GM12891 (cell line): ENCODE data around the gene PPP3R1.

Source experiments
- DNase-seq: peaks from one replicate; pipeline ENCODE4 v3.0.0; 2011; ENCODE audit warnings: low spot score; ENCODE audit not compliant: insufficient read length
- FAIRE-seq: peaks from 2 replicates; lab custom pipeline; 2011; peaks lifted over from hg19 to GRCh38; lab: Jason Lieb, UNC
- PAX5 ChIP-seq: IDR thresholded peaks from 2 replicates; pipeline ENCODE4 v1.6.1; 2011; ENCODE audit warnings: low read length, moderate library complexity, mild to moderate bottlenecking; ENCODE audit not compliant: insufficient read depth, severe bottlenecking
- POLR2A ChIP-seq: IDR thresholded peaks from 2 replicates; pipeline ENCODE4 v1.6.1; 2011; ENCODE audit warnings: low read depth, low read length, control low read depth
- POLR2AphosphoS5 ChIP-seq: IDR thresholded peaks from 2 replicates; pipeline ENCODE4 v1.6.1; 2011; ENCODE audit warnings: low read depth, low read length, control low read depth
- POU2F2 ChIP-seq: IDR thresholded peaks from 2 replicates; pipeline ENCODE4 v1.6.1; 2011; ENCODE audit warnings: low read depth, mild to moderate bottlenecking, control low read depth, low read length, moderate library complexity
- SPI1 ChIP-seq: IDR thresholded peaks from 2 replicates; pipeline ENCODE4 v1.6.1; 2011; ENCODE audit warnings: low read depth, low read length, control low read depth
- TAF1 ChIP-seq: IDR thresholded peaks from 2 replicates; pipeline ENCODE4 v1.6.1; 2011; ENCODE audit warnings: low read depth, low read length, control low read depth

Gene PPP3R1

GRCh38 chr2:68287580-68288441, 35.5 kb upstream of the PPP3R1 start:
- DNase-seq (no peak), FAIRE-seq (peak; percentile 48)
- TF ChIP-seq PAX5 (no peak), POLR2AphosphoS5 (no peak), TAF1 (no peak), POU2F2 (no peak), POLR2A (no peak), SPI1 (no peak)

GRCh38 chr2:68284896-68285295, 32.6 kb upstream of the PPP3R1 start:
- FAIRE-seq (no peak), DNase-seq (no peak)
- no peak for TF ChIP-seq POLR2AphosphoS5
- TF ChIP-seq POU2F2: no peak
- no peak for TF ChIP-seq SPI1
- no peak for TF ChIP-seq POLR2A
- TF ChIP-seq TAF1: no peak
- no peak for TF ChIP-seq PAX5

- FAIRE-seq: no peak
- DNase-seq: no peak
- TF ChIP-seq POLR2A (no peak), POLR2AphosphoS5 (no peak), POU2F2 (no peak), PAX5 (no peak)
Measured at GRCh38 chr2:68283419-68283812, 31.1 kb upstream of the PPP3R1 start.

GRCh38 chr2:68282811-68283418, 30.6 kb upstream of the PPP3R1 start:
- DNase-seq (peak; percentile 41), FAIRE-seq (no peak)
- TF ChIP-seq PAX5: no peak
- no peak for TF ChIP-seq POU2F2
- TF ChIP-seq TAF1: no peak
- no peak for TF ChIP-seq POLR2A
- TF ChIP-seq POLR2AphosphoS5: no peak
- TF ChIP-seq SPI1: no peak

- FAIRE-seq (no peak), DNase-seq (no peak)
- TF ChIP-seq POU2F2 (no peak), POLR2AphosphoS5 (no peak), PAX5 (no peak), SPI1 (no peak), POLR2A (no peak), TAF1 (no peak)
Measured at GRCh38 chr2:68280796-68281195, 28.5 kb upstream of the PPP3R1 start.

- TF ChIP-seq POLR2AphosphoS5: no peak
- FAIRE-seq (peak; percentile 50), DNase-seq (no peak)
Measured at GRCh38 chr2:68280348-68280747, 28.0 kb upstream of the PPP3R1 start.

- DNase-seq (no peak), FAIRE-seq (no peak)
- TF ChIP-seq POU2F2 (no peak), TAF1 (no peak), SPI1 (no peak), POLR2A (no peak), PAX5 (no peak), POLR2AphosphoS5 (no peak)
Measured at GRCh38 chr2:68279691-68280090, 27.4 kb upstream of the PPP3R1 start.

GRCh38 chr2:68278169-68278568, 25.8 kb upstream of the PPP3R1 start:
- FAIRE-seq: no peak
- TF ChIP-seq POU2F2: no peak
- TF ChIP-seq PAX5: no peak
- no peak for TF ChIP-seq POLR2A
- no peak for TF ChIP-seq TAF1
- no peak for TF ChIP-seq POLR2AphosphoS5
- no peak for TF ChIP-seq SPI1

GRCh38 chr2:68274022-68274421, 21.7 kb upstream of the PPP3R1 start:
- TF ChIP-seq SPI1: no peak
- TF ChIP-seq POU2F2: no peak
- DNase-seq: no peak
- FAIRE-seq: no peak

More at GRCh38 chr2:68278169-68278568, 25.8 kb upstream of the PPP3R1 start:
- no peak for DNase-seq
